Upper lobe of left lung (tissue), 6 donors: ENCODE results near the gene CDH12. TPM values are rescaled to one million over a fixed set of nuclear protein-coding genes. Genes with fewer than 3 reads are reported as not detected.

ENCODE experiments used
- ATAC-seq, 2 donors: fragments of 200-7000 bp; cut with Tn5 transposase; one replicate each; pipeline ENCODE4 v1.9.1; 2022; ENCODE audit warnings: mild to moderate bottlenecking in 2 of 2, moderate library complexity in 2 of 2; ENCODE audit not compliant: low FRiP score in 2 of 2
- DNase-seq, 2 donors: peaks; one replicate each; pipeline ENCODE4 v3.0.0-alpha.2; 2019 to 2020
- H3K27ac ChIP-seq, 4 donors: fragments of 200-600 bp; sonication (generic); one replicate each; pipeline ENCODE4 v1.5.1; 2016 to 2019
- H3K27me3 ChIP-seq, 4 donors: fragments of 200-600 bp; sonication (generic); one replicate each; pipeline ENCODE4 v1.5.1; 2017 to 2019
- H3K36me3 ChIP-seq, 4 donors: fragments of 200-600 bp; sonication (generic); one replicate each; pipeline ENCODE4 v1.5.1; 2016 to 2019
- H3K4me1 ChIP-seq, 4 donors: fragments of 200-600 bp; sonication (generic); one replicate each; pipeline ENCODE4 v1.5.1; 2018 to 2019
- H3K4me3 ChIP-seq, 4 donors: fragments of 200-600 bp; sonication (generic); one replicate each; pipeline ENCODE4 v1.5.1; 2017 to 2019; ENCODE audit warnings: mild to moderate bottlenecking in 2 of 4, moderate library complexity in 1 of 4
- H3K9me3 ChIP-seq, 4 donors: fragments of 200-600 bp; sonication (generic); one replicate each; pipeline ENCODE4 v1.5.1; 2018 to 2019
- EP300 ChIP-seq, 4 donors: sonication (generic); formaldehyde crosslinking; IDR thresholded peaks; one replicate each; pipeline ENCODE4 v1.5.1; 2017; ENCODE audit warnings: antibody characterized with exemption in 4 of 4, control low read depth in 2 of 4
- POLR2A ChIP-seq, 4 donors: fragments of 450-650 bp; IDR thresholded peaks; one replicate each; pipeline ENCODE4 v1.5.1; 2016 to 2017; ENCODE audit warnings: antibody characterized with exemption in 4 of 4, mild to moderate bottlenecking in 2 of 4
- POLR2AphosphoS5 ChIP-seq, 2 donors: sonication (generic); formaldehyde crosslinking; IDR thresholded peaks; one replicate each; pipeline ENCODE4 v1.5.1; 2017; ENCODE audit warnings: antibody characterized with exemption in 2 of 2
- WGBS, 2 donors: methylation state at CpG; one replicate each; pipeline ENCODE4 v1.1.5; 2017 to 2018; 5-methylcytosine and 5-hydroxymethylcytosine counted together
- total RNA-seq, 6 donors: library from RNA; depleted of rRNA in 4 of 6; stranded (reverse); fragments of >200 nt in 4 of 6; gene quantifications; one replicate each; pipeline versions ENCODE4 v1.1.0 to v1.2.1, GENCODE V29; 2016 to 2021
- TF ChIP-seq, protein P1 (sequence below), 6 experiments: fragments of 450-650 bp in 4 of 6; fragments of 200-600 bp in 2 of 6; sonication (generic) in 2 of 6; IDR thresholded peaks; one replicate each; pipeline ENCODE4 v1.5.1; 2016 to 2019; ENCODE audit warnings: antibody characterized with exemption in 6 of 6
- donor health status: DM: no; HTN: no; CAD: no; lungs with moderate emphysema.
- donor health status: DM: no; HTN: yes; CAD: no; lungs with severe emphysema.

CDH12 gene
- total RNA-seq, 6 donors from 2014 or later = 0.10 to 0.49 TPM; not detected in 4

DNA sequence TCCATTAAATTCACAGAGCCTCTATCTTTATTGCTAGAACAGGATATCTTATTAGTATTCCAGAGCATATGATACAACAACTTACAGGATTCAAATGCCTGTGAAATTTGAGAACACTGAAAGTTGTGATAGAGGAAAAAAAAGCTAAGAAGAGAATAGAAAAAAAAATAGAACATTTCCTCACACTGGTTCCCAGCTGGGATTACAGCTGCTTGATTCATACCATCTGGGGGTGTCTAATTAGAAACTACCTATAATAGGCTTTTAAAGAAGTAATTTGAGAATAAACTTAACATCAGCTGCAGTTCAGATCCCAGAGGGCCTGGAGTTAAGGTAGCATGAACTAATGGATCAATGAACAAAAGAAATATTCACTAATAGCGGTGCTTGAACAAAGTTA lies 922.0 kb downstream of the CDH12 start:
- Histone ChIP-seq H3K9me3 (no peaks in the 10 kb centered on the region), H3K4me3 (no peak overlapping the region), H3K27me3 (no peaks in the 10 kb centered on the region), H3K4me1 (no peaks in the 10 kb centered on the region), H3K27ac (no peak overlapping the region), H3K36me3 (no peaks in the 10 kb centered on the region)
- ATAC-seq (no peak), DNase-seq (no peak)
- TF ChIP-seq EP300 (IDR thresholded peaks at IDR 0.05) (no peak), POLR2AphosphoS5 (IDR thresholded peaks at IDR 0.05) (no peak), POLR2A (IDR thresholded peaks at IDR 0.05) (no peak)
- TF ChIP-seq, protein P1, sequence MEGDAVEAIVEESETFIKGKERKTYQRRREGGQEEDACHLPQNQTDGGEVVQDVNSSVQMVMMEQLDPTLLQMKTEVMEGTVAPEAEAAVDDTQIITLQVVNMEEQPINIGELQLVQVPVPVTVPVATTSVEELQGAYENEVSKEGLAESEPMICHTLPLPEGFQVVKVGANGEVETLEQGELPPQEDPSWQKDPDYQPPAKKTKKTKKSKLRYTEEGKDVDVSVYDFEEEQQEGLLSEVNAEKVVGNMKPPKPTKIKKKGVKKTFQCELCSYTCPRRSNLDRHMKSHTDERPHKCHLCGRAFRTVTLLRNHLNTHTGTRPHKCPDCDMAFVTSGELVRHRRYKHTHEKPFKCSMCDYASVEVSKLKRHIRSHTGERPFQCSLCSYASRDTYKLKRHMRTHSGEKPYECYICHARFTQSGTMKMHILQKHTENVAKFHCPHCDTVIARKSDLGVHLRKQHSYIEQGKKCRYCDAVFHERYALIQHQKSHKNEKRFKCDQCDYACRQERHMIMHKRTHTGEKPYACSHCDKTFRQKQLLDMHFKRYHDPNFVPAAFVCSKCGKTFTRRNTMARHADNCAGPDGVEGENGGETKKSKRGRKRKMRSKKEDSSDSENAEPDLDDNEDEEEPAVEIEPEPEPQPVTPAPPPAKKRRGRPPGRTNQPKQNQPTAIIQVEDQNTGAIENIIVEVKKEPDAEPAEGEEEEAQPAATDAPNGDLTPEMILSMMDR (IDR thresholded peaks at IDR 0.05) = no peak
- 75 to 87% methylated on average over 1 of the region's 1 CpG for WGBS, 2 donors

DNA sequence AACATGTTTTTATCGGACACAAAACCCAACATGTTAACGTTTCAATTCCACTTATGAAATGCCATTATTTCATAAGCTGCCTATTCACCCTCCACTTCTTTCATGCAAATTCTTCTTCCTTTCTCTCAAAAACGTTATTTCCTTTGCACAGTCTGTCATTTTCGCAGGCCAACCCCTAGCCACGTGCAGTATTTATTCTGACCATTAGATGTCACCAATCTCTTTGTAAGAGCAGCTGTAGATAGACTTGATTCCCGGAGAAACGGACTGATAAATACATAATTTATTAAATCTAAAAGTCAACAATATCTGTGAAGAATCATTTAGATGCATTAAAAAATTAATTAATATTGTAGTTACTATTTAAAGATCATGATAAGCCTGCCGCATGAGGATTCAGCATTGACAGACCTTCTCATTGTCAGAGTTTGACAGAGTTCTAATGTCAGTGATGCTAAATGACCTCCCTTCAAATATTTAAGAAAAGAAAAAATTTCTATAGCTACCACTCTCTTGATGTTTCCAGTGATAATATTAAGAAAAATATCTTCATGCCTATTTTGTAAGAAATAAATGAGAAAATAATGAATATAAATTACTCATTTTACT lies 933.6 kb downstream of the CDH12 start:
- peak in 1 of 2 donors; percentile 59 for ATAC-seq
- Histone ChIP-seq H3K36me3 (no peaks in the 10 kb centered on the region), H3K27me3 (no peaks in the 10 kb centered on the region), H3K4me1 (no peaks in the 10 kb centered on the region), H3K9me3 (no peaks in the 10 kb centered on the region), H3K27ac (no peak overlapping the region), H3K4me3 (no peak overlapping the region)
- TF ChIP-seq POLR2A (IDR thresholded peaks at IDR 0.05) = no peak
- TF ChIP-seq, protein P1 (IDR thresholded peaks at IDR 0.05) = peak in 4 of 6 experiments; percentile 20 to 34 (median 30)
- 16 to 19% methylated on average over 8 of the region's 8 CpGs for WGBS, 2 donors
- no peak for DNase-seq

DNA sequence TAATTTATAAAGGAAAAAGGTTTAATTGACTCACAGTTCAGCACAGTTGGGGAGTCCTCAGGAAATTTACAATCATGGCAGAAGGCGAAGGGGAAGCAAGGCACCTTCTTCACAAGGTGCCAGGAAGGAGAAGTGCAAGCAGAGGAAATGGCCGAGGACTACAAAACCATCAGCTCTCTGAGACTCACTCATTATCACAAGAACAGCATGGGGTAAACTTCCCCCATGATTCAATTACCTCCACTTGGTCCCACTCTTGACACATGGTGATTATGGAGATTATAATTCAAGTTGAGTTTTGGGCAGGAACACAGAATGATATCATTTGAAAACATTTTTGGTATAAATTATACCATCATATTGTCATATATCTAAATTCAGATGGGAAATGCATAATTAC lies 934.7 kb downstream of the CDH12 start:
- ATAC-seq = no peak
- Histone ChIP-seq H3K27me3 (no peaks in the 10 kb centered on the region), H3K27ac (no peak overlapping the region), H3K4me3 (no peak overlapping the region), H3K36me3 (no peaks in the 10 kb centered on the region), H3K9me3 (no peaks in the 10 kb centered on the region), H3K4me1 (no peaks in the 10 kb centered on the region)
- 59 to 67% methylated on average over 2 of the region's 2 CpGs for WGBS, 2 donors
- DNase-seq = no peak
- TF ChIP-seq POLR2A (IDR thresholded peaks at IDR 0.05) = no peak
- no peak for TF ChIP-seq EP300 (IDR thresholded peaks at IDR 0.05)
- TF ChIP-seq, protein P1 (IDR thresholded peaks at IDR 0.05) = no peak
- TF ChIP-seq POLR2AphosphoS5 (IDR thresholded peaks at IDR 0.05) = no peak

DNA sequence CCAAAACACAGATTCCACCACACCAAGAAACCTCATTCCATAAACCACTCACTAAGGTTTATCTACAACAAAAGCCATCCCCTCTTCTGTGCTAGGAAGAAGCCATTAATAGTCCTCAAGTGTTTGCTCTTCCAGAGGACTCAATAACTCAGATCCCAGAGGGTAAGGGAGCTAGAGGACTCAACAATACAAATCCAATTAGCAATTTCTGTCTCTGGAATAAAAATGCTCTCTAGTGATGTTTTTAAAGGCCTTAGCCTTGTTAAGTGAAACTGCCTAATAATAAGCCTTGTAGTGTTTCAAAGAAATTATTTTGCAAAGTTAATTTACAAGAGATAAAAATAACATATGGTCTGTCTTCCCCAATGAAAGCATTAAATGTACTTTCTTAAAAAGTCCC lies 942.4 kb downstream of the CDH12 start:
- TF ChIP-seq, protein P1 (IDR thresholded peaks at IDR 0.05) = no peak
- TF ChIP-seq POLR2A (IDR thresholded peaks at IDR 0.05) (no peak), EP300 (IDR thresholded peaks at IDR 0.05) (no peak), POLR2AphosphoS5 (IDR thresholded peaks at IDR 0.05) (no peak)
- ATAC-seq = no peak
- no peaks in the 10 kb centered on the region for H3K27me3 ChIP-seq
- H3K9me3 ChIP-seq = no peaks in the 10 kb centered on the region
- no peaks in the 10 kb centered on the region for H3K36me3 ChIP-seq
- DNase-seq = no peak
- no peaks in the 10 kb centered on the region for H3K4me1 ChIP-seq
- no peak overlapping the region for H3K4me3 ChIP-seq
- H3K27ac ChIP-seq = no peak overlapping the region

DNA sequence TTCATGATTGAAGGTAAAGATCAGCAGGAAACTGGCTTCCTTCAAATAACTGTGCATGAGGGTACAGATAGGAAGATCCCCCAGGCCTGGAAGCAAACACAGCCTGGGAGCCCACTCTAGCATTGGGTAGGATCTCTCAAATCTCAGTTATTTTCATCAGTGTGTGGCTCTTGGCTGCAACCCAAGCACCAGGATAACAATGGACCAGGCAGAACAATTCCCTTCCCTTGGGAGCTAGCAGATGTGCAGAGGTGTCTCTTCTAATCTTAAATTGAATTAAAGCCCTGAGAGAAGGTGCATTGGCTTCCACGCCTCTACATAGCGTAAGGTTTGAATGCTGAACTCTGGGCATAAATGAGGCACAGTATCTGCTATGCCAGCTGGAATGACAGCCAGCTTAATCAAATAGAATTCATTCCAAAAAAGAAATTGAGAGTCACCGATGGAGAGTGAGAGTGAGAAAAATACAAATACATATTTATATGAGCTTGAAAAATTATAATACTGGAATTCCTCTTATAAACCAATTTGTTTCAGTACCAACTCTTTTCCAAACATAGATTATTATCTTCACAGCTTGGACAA lies 957.3 kb downstream of the CDH12 start:
- WGBS, 2 donors = 49 to 62% methylated on average over 3 of the region's 3 CpGs
- no peaks in the 10 kb centered on the region for H3K4me1 ChIP-seq
- no peaks in the 10 kb centered on the region for H3K27me3 ChIP-seq
- H3K36me3 ChIP-seq = no peaks in the 10 kb centered on the region
- ATAC-seq (no peak), DNase-seq (no peak)
- no peak overlapping the region for H3K27ac ChIP-seq
- H3K9me3 ChIP-seq = no peaks in the 10 kb centered on the region
- no peak overlapping the region for H3K4me3 ChIP-seq
- TF ChIP-seq POLR2AphosphoS5 (IDR thresholded peaks at IDR 0.05) (no peak), POLR2A (IDR thresholded peaks at IDR 0.05) (no peak), EP300 (IDR thresholded peaks at IDR 0.05) (no peak)
- TF ChIP-seq, protein P1 (IDR thresholded peaks at IDR 0.05) = no peak
